ENCODE results near the gene CEBPE. TPM values are rescaled to one million over a fixed set of nuclear protein-coding genes. Genes with fewer than 3 reads are reported as not detected.

The CEBPE gene
- total RNA-seq, 1 donor from 2014 or later: not detected

DNA sequence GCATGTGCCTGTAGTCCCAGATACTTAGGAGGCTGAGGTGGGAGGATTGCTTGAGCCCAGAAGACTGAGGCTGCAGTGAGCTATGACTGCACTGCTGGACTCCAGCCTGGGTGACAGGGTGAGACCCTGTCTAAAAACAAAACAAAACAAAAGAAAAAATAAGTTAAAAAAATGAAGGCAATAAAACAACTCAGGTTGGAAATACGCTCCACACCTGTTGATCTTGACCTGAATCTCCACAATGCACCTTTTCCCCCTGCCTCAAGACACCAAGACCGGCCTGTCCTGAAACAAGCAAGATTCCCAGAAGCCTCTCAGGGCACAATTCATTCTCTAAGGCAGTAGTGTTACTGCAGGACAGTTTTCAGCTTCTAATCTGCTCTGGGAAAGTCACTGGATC, 20.8 kb upstream of the CEBPE start:
- Mint-ChIP-seq H3K9me3 (no peaks in the 10 kb centered on the region), H3K27me3 (ENCODE audit: low read depth) (no peaks in the 10 kb centered on the region), H3K36me3 (ENCODE audit: low read depth) (no peaks in the 10 kb centered on the region), H3K4me3 (ENCODE audit: low read depth) (no peak overlapping the region), H3K27ac (no peak overlapping the region), H3K4me1 (ENCODE audit: low read depth) (no peaks in the 10 kb centered on the region)
- no peak for DNase-seq (ENCODE audit: low spot score)
- intact Hi-C loops (cut with micrococcal nuclease): no loop called here

DNA sequence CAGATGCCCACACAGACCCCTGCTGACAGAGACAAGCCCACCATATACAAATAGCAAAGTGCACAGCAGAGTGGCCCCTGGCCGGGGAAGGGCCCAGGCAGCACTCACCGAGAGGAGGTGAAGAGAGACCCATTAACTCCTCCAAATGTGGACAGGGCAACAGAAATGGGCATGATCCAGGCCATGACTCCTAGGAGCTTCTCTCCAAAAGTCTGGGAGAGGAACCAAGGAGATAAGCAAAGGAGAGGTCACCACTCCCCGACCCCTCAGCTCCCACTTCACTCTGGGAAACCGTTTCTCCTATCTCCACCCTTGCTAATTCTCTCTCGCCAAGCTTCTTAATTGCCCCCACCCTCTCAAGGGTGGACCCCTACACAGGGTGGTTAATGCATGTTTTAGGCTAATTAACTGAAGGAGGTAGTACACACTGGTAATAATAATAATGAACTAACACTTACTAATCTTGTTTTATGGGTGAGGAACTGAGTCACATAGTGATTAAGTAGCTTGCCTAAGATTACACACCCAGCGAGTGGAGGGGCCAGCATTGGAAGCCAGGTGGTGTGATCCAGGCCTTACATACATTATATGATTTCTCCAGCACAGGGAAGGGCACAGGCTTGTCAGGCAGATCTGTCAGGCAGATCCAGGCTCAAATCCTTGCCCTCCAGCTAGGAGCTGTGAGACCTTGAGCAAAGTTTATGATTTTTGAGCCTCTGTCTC, 18.9 kb upstream of the CEBPE start:
- Mint-ChIP-seq H3K4me1 (ENCODE audit: low read depth) (no peaks in the 10 kb centered on the region), H3K27ac (no peak overlapping the region), H3K36me3 (ENCODE audit: low read depth) (no peaks in the 10 kb centered on the region), H3K4me3 (ENCODE audit: low read depth) (no peak overlapping the region), H3K9me3 (no peaks in the 10 kb centered on the region), H3K27me3 (ENCODE audit: low read depth) (no peaks in the 10 kb centered on the region)
- no peak for DNase-seq (ENCODE audit: low spot score)
- intact Hi-C loops (cut with micrococcal nuclease): no loop called here

DNA sequence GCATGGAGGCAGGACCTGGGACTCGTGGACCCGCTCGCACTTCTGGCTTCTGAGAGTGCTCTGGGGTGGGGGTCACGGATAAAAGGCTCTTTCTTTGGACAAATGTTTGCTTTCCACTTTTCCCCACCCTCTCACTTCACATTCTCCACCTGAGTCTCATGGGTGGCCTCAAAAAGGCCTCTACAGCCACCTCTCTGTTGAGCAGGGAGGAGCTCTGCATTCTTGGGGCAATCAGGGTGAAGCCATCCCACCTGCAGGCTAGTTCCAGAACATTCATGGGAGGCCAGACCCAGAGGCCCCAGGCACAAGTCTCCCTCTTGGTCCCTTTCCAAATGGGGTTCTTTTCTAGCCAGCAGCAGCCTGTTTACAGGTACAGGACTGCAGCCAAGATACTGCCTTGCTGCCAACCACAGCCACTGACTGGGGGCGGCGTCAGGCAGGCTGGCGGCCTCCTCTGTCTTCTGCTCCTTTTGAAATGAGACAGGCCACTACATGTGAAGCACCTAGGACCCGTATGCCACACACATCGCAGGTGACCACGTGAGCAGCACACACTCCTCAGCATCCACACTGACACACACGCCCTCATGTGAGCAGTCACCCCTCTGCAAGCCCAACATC, 18.2 kb upstream of the CEBPE start:
- Mint-ChIP-seq H3K9me3 (no peaks in the 10 kb centered on the region), H3K4me3 (ENCODE audit: low read depth) (no peak overlapping the region), H3K36me3 (ENCODE audit: low read depth) (no peaks in the 10 kb centered on the region), H3K27ac (no peak overlapping the region), H3K27me3 (ENCODE audit: low read depth) (no peaks in the 10 kb centered on the region), H3K4me1 (ENCODE audit: low read depth) (no peaks in the 10 kb centered on the region)
- intact Hi-C loops (cut with micrococcal nuclease): no loop called here
- DNase-seq (ENCODE audit: low spot score): no peak

DNA sequence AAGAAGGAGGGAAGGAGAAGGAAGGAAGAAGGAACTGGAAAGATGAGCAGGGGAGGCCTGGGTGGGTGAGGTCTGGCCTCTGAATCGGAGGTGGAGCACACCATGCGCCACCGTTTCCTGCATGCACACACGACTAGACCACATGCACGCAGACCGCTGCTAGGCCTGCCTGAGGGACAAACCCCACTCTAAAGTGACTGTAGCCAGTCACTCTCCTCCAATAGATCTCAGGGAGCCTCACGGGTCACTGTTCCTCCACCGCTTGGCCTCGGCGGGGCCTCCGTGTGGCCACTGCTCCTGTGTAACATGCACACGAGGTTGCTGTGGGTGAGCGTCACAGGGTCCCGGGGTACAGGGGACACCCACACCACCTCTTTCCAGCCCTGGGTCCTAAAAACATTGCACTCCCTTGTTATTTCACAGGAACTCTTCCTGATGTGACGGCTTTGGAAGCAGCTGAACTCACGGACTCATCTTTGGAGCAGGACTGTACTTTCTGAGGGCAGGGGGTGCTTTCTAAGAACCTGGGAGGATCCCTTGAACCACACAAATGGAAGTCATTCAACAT, 17.6 kb upstream of the CEBPE start:
- Mint-ChIP-seq H3K9me3 (no peaks in the 10 kb centered on the region), H3K4me1 (ENCODE audit: low read depth) (no peaks in the 10 kb centered on the region), H3K4me3 (ENCODE audit: low read depth) (no peak overlapping the region), H3K27ac (no peak overlapping the region), H3K27me3 (ENCODE audit: low read depth) (no peaks in the 10 kb centered on the region), H3K36me3 (ENCODE audit: low read depth) (no peaks in the 10 kb centered on the region)
- intact Hi-C loops (cut with micrococcal nuclease): no loop called here
- no peak for DNase-seq (ENCODE audit: low spot score)

DNA sequence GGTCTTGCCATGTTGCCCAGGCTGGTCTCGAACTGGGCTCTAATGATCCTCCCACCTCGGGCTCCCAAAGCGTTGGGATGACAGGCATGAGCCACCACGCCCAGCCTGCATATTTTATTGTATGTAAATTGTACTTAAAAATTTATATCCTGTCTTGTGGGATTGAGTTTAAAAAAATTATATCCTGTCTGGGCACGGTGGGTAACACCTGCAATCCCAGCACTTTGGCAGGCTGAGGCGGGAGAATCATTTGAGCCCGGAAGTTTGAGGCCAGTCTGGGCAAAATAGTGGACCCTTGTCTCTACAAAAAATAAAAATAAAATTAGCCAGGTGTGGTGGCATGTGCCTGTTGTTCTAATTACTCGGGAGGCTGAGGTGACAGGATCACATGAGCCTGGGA, 13.9 kb upstream of the CEBPE start:
- no peaks in the 10 kb centered on the region for H3K36me3 Mint-ChIP-seq (ENCODE audit: low read depth)
- intact Hi-C loops (cut with micrococcal nuclease): no loop called here

DNA sequence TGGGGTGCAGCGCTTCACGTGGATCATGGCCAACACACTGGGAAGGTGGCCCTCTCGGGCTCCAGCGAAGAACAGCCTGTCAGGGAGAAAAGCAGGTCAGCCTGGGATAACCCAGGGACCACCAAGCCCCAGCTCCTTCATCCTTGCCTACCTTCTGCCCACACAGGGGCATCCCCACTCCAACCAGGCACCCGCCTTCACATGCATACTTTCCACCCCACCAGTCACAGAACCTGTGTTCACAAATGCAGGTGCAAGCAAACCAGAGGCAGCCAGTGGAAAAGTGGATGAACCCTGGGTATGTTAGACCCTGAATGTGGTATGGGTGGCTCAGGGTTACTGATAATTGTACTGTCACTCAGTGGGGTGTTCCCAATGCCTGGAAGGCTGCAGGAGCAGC, 12.4 kb upstream of the CEBPE start:
- intact Hi-C loops (cut with micrococcal nuclease): no loop called here

More for the DNA sequence above, 13.9 kb upstream of the CEBPE start:
- peaks cover 2% of the 10 kb centered on the region for H3K4me1 Mint-ChIP-seq (ENCODE audit: low read depth)
- H3K27ac Mint-ChIP-seq: no peak overlapping the region
- H3K4me3 Mint-ChIP-seq (ENCODE audit: low read depth): no peak overlapping the region
- DNase-seq (ENCODE audit: low spot score): no peak
- H3K9me3 Mint-ChIP-seq: no peaks in the 10 kb centered on the region
- peaks cover 2% of the 10 kb centered on the region for H3K27me3 Mint-ChIP-seq (ENCODE audit: low read depth)

DNA sequence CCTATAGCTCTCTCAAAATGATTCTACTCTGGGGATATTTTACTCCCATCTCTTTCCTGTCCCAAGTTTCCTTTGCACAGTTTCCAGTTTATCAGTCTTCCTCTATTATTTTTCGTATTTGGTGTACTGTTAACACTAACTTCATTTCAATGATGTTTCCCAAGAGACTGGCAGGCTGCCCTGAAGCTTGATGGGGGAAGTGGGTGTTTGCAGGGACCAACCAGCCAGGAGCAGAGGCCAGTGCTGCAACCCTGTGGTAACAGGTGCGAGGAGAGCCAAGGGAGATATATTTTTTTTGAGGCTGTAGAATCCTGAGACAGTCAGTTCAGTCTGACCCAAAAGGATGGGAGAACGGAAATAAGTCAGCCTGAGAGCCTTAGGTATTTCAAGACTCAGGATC, 11.8 kb upstream of the CEBPE start:
- DNase-seq (ENCODE audit: low spot score): no peak
- intact Hi-C loops (cut with micrococcal nuclease): no loop called here
- peaks cover 4% of the 10 kb centered on the region for H3K4me1 Mint-ChIP-seq (ENCODE audit: low read depth)
- H3K36me3 Mint-ChIP-seq (ENCODE audit: low read depth): no peaks in the 10 kb centered on the region
- H3K27me3 Mint-ChIP-seq (ENCODE audit: low read depth): peaks cover 2% of the 10 kb centered on the region
- H3K9me3 Mint-ChIP-seq: no peaks in the 10 kb centered on the region
- no peak overlapping the region for H3K27ac Mint-ChIP-seq
- H3K4me3 Mint-ChIP-seq (ENCODE audit: low read depth): no peak overlapping the region

More for the DNA sequence above, 12.4 kb upstream of the CEBPE start:
- H3K4me1 Mint-ChIP-seq (ENCODE audit: low read depth): peaks cover 4% of the 10 kb centered on the region
- H3K27ac Mint-ChIP-seq: no peak overlapping the region
- H3K4me3 Mint-ChIP-seq (ENCODE audit: low read depth): no peak overlapping the region
- no peaks in the 10 kb centered on the region for H3K9me3 Mint-ChIP-seq
- H3K36me3 Mint-ChIP-seq (ENCODE audit: low read depth): no peaks in the 10 kb centered on the region
- peaks cover 2% of the 10 kb centered on the region for H3K27me3 Mint-ChIP-seq (ENCODE audit: low read depth)
- DNase-seq (ENCODE audit: low spot score): no peak

DNA sequence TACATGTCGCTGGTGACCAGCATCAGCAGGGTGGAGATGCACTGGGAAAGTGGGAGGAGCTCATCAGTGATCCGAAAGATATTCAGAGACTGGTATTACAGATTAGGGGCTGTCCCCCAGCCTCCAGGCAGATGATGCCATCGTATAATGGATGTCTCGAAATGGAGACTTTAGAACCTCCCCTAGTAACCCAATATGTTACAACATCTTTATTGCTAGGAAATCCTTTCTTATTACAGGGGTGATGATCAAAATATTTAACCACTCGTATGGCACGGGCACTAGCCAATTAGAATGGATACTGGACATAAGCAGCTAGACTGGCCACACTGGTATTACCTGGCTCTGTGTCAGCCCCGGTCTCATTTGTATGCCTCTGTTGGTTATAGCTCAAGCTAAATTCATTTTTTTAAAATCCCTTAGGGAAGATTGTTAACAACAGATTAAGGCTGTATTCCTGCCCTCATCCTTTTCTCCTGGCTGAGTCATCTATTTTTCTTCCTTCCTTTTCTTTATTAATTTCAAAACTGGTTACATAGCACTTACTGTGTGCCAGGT, 10.8 kb upstream of the CEBPE start:
- no peaks in the 10 kb centered on the region for H3K36me3 Mint-ChIP-seq (ENCODE audit: low read depth)
- intact Hi-C loops (cut with micrococcal nuclease): no loop called here
- no peaks in the 10 kb centered on the region for H3K9me3 Mint-ChIP-seq
- H3K27ac Mint-ChIP-seq: no peak overlapping the region
- no peak overlapping the region for H3K4me3 Mint-ChIP-seq (ENCODE audit: low read depth)
- peaks cover 2% of the 10 kb centered on the region for H3K27me3 Mint-ChIP-seq (ENCODE audit: low read depth)
- H3K4me1 Mint-ChIP-seq (ENCODE audit: low read depth): peaks cover 4% of the 10 kb centered on the region
- no peak for DNase-seq (ENCODE audit: low spot score)

DNA sequence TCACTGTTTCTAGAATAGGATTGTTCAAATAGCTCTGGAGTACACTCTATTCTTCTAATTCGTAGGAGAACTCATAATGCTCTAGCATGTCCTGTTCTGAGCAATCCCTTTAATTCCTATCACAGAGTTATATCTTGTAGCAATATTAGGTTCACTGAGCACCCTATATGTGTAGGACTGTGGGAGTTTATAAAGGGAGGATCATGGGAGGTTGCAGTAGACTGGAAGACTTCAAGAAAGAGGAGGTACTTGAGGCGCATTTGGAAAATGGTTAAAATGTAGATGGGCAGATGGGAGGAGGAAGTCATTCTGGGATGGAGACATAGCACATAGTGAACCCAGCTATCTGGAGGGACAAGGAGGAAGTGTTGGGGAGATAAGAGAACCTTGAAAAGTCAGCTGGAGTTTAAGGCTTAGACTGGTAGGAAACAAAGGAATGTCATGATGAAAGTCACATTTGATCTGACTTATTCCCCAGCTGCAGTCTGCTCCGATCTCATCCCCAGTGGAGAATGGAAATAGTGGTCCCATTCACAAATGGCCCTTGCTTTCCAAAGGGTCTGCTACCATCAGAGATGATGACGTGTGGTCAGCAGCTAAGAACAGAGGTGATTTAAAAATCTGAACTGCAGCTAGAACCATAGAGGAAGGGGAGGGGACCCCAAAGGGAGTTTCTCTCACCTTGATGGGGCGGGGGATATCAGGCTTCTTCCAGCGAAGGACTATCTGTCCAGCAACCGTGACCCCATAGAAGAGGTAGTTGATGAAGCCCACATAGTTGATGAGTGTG, 10.1 kb upstream of the CEBPE start:
- H3K36me3 Mint-ChIP-seq (ENCODE audit: low read depth): no peaks in the 10 kb centered on the region
- H3K27me3 Mint-ChIP-seq (ENCODE audit: low read depth): peaks cover 2% of the 10 kb centered on the region
- intact Hi-C loops (cut with micrococcal nuclease): no loop called here
- H3K9me3 Mint-ChIP-seq: no peaks in the 10 kb centered on the region
- DNase-seq (ENCODE audit: low spot score): no peak
- peaks cover 4% of the 10 kb centered on the region for H3K4me1 Mint-ChIP-seq (ENCODE audit: low read depth)
- no peak overlapping the region for H3K4me3 Mint-ChIP-seq (ENCODE audit: low read depth)
- H3K27ac Mint-ChIP-seq: no peak overlapping the region

DNA sequence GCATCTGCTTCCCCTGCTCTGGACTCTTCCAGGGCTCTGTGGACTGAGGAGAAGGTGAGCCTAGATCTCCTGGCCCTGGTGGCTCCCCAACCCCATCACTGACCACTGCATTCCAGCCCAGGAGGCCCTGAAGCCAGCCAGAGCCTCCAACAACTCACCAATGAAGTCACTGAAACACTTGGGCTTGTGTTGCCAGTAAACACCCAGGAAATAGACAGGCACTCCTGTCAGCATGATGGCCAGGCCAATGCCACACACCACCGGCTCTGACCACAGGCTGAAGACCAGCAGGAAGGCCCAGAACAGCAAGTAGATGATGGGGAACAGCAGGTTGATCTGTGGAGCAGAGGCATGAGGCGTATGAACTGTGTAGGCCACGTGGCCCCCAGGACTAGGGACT, 8.8 kb upstream of the CEBPE start:
- Mint-ChIP-seq H3K27ac (no peak overlapping the region), H3K4me1 (ENCODE audit: low read depth) (peaks cover 4% of the 10 kb centered on the region), H3K9me3 (no peaks in the 10 kb centered on the region), H3K4me3 (ENCODE audit: low read depth) (no peak overlapping the region), H3K36me3 (ENCODE audit: low read depth) (no peaks in the 10 kb centered on the region), H3K27me3 (ENCODE audit: low read depth) (peaks cover 2% of the 10 kb centered on the region)
- intact Hi-C loops (cut with micrococcal nuclease): no loop called here
- DNase-seq (ENCODE audit: low spot score): no peak

DNA sequence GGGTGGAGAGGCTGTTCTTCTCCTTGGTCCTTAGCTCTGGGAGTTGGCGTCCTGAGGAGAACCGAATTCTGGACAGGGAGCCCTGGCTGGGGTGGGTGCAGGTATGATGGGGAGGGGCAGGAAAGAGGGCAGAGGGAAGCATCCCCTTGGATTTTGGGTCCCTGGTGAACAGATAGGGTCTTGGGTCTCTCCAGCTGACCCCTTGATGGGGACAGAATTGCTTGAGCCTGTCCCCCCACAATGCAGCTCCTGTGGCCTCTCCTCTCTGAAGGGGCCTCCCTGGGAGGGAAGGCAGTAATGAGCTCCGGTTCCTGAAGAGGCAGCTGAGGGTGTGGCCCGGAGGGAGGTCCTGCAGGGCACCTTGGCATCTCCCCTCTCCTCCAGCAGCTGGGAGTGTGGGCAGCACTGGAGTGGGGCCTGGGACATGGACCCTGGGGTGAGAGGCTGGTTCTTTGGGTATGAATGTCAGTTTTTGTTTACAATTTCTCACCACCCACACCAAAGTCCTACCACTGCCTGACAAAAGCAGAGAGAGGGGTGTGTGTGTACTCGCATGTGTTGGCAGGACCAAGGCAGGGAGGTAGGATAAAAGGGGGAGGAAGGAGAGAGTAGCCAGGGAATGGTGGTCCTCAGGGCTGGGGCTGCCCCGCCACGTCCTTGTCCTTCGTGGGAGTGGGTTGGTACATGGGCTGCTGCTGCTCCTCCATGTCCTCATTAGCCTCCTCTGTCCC, 7.7 kb upstream of the CEBPE start:
- Mint-ChIP-seq H3K9me3 (no peaks in the 10 kb centered on the region), H3K4me3 (ENCODE audit: low read depth) (no peak overlapping the region)
- intact Hi-C loops (cut with micrococcal nuclease): no loop called here

DNA sequence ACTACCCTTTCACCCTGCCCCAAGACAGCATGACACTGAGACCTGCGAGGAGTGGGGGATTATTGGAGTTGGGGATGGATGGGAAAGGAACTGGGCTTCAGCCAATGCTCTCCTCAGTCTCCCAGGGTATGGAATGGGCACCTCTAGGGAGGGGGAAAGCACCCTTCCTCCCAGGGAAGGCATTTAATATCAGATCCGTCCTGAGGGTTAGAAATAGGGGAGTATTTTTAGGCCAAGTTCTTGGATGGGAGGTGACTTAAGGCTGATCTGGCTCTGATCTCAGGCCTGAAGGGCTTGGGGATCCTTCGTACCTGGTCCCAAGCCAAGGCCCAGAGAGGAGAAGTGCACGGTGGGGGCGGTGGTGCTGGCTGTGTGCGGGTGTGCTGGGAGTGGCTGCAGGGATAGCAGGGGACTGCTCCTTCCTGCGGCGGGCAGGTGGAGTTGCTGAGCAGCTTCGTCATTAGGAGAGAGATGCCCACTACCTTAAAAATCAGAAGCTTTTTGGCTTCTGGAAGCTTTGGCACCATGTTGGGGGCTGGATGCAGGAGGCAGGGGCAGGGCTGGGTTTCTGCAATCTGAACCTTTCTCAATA, 7.0 kb upstream of the CEBPE start:
- Mint-ChIP-seq H3K36me3 (ENCODE audit: low read depth) (no peaks in the 10 kb centered on the region), H3K4me1 (ENCODE audit: low read depth) (peaks cover 9% of the 10 kb centered on the region), H3K27me3 (ENCODE audit: low read depth) (no peaks in the 10 kb centered on the region), H3K27ac (no peak overlapping the region), H3K9me3 (no peaks in the 10 kb centered on the region), H3K4me3 (ENCODE audit: low read depth) (no peak overlapping the region)
- no peak for DNase-seq (ENCODE audit: low spot score)
- intact Hi-C loops (cut with micrococcal nuclease): no loop called here

More for the DNA sequence above, 7.7 kb upstream of the CEBPE start:
- Mint-ChIP-seq H3K27ac (no peak overlapping the region), H3K27me3 (ENCODE audit: low read depth) (peaks cover 2% of the 10 kb centered on the region), H3K36me3 (ENCODE audit: low read depth) (no peaks in the 10 kb centered on the region), H3K4me1 (ENCODE audit: low read depth) (peaks cover 4% of the 10 kb centered on the region)
- DNase-seq (ENCODE audit: low spot score): no peak
